ENCODE measurements around the gene TNNI2. TPM values are rescaled to one million over a fixed set of nuclear protein-coding genes. Genes with fewer than 3 reads are reported as not detected.

Gene TNNI2
- total and polyA plus RNA-seq, 12 donors, result 0.55 to 21.8 (median 2.4) TPM; not detected in 3

DNA sequence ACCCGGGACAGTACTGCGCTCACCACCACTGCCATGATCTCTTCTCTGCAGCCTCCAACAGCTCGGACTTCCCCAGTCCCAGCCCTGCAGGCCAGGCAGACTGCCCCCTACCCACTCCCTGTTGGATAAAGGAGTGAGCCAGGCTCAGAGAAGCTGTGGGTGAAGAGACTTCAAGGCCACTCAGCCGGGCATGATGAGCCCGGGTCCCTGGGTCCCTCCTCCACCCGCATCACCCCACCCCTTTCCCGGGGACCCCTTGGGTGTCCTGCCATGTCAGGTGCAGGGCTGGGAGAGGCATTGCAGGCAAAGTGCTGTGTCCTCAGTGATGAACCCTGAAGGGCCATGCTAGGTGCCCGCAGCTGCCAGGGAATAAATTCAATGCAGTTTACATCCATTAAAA is 28.6 kb downstream of the TNNI2 start:
- intact Hi-C loops (cut with DNase I), result no loop called here
- Histone ChIP-seq H3K4me3 (peak overlapping the region in 1 of 4 donors; percentile 60), H3K9me3 (replicated peaks in 1 of 3) (no peaks in the 10 kb centered on the region), H3K36me3 (replicated peaks in 1 of 2) (no peaks in the 10 kb centered on the region), H3K4me1 (replicated peaks in 1 of 2) (peaks cover 39 to 66% of the 10 kb centered on the region in 2 donors), H3K27me3 (no peaks in the 10 kb centered on the region), H3K27ac (peak overlapping the region in 4 of 5 donors; percentile 84 to 97 (median 90))
- DNase-seq, result peak in 3 of 7 donors; percentile 46 to 62 (median 61)
- 17 to 44% (median 37%) methylated on average over 3 to 8 of the region's 8 CpGs for WGBS, 4 donors
- TF ChIP-seq, protein P1, sequence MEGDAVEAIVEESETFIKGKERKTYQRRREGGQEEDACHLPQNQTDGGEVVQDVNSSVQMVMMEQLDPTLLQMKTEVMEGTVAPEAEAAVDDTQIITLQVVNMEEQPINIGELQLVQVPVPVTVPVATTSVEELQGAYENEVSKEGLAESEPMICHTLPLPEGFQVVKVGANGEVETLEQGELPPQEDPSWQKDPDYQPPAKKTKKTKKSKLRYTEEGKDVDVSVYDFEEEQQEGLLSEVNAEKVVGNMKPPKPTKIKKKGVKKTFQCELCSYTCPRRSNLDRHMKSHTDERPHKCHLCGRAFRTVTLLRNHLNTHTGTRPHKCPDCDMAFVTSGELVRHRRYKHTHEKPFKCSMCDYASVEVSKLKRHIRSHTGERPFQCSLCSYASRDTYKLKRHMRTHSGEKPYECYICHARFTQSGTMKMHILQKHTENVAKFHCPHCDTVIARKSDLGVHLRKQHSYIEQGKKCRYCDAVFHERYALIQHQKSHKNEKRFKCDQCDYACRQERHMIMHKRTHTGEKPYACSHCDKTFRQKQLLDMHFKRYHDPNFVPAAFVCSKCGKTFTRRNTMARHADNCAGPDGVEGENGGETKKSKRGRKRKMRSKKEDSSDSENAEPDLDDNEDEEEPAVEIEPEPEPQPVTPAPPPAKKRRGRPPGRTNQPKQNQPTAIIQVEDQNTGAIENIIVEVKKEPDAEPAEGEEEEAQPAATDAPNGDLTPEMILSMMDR (IDR thresholded peaks at IDR 0.05), result no peak
- TF ChIP-seq POLR2A (IDR thresholded peaks at IDR 0.05), result no peak

DNA sequence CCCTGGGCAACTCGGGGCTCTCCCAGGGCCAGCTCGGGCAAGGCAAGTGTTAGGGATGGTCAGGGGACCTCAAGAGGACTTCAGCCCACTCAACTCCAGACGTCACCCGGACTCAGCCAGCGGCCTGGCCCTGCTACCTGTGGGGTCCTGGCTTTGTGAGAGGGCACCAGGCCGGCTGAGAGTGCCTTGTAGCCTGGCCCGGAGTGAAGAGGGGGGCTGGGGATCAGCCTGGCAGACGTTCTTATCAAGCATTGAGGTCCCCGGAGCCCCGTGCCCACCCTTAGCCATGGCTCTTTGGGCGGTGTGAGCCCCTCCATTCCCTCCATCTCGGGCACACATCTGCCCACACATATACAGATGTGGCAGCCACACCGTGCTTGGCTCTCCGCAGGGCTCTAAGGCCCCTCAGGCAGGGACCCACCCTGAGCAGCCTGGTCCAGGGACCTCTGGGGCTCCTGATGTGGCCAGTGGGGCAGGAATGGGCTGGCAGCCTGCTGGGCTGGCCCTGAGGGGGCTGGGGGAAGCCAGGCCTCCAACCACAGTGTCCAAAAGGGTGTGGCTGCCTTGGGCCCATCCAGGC is 29.4 kb downstream of the TNNI2 start:
- Histone ChIP-seq H3K9me3 (replicated peaks in 1 of 3) (no peaks in the 10 kb centered on the region), H3K4me3 (peak overlapping the region in 2 of 4 donors; percentile 32 to 60), H3K27ac (peak overlapping the region; percentile 71 to 97 (median 88)), H3K4me1 (replicated peaks in 1 of 2) (peaks cover 32 to 61% of the 10 kb centered on the region in 2 donors), H3K27me3 (no peaks in the 10 kb centered on the region), H3K36me3 (replicated peaks in 1 of 2) (no peaks in the 10 kb centered on the region)
- WGBS, 4 donors, result 43 to 69% (median 50%) methylated on average over 9 to 14 of the region's 14 CpGs
- TF ChIP-seq POLR2A (IDR thresholded peaks at IDR 0.05), result peak in 1 of 2 donors; percentile 45
- TF ChIP-seq, protein P1 (IDR thresholded peaks at IDR 0.05), result no peak
- peak in 2 of 7 donors; percentile 50 to 52 for DNase-seq
- intact Hi-C loops (cut with DNase I), result no loop called here

DNA sequence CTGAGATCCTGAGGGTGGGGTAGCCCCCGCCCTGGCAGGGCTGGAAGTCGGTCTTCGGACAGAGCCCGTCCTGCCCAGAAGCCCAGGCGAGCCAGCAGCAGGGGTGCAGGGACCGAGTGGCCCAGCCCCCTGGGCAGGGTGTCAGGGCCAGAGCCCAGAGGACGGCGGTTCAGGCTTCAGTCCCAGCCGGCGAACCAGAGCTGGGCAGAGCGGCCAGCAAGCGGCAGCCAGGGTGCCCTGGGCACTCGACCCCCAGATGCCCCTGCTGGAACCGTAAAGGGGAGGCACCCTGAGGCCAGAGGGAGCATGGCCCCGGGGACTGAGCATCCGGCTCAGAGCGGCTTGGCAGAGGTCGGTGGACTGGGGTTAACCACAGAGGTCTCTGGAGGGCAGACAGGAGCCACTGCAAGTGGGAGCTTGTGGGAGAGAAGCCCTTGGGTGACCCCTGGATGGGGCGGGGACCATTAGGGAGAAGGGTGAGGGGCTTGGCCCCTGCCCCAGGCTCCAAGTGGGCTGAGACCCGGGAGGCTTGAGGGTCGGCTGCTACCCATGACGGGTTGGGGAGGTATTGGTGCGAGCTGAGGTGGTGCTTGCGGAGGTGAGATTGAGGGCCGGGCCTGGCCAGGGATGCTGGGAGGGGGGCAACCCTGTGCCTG is 30.0 kb downstream of the TNNI2 start:
- peak overlapping the region; percentile 71 to 97 (median 88) for H3K27ac ChIP-seq
- WGBS, 4 donors, result 34 to 55% (median 43%) methylated on average over 9 to 25 of the region's 25 CpGs
- intact Hi-C loops (cut with DNase I), result no loop called here

More for the DNA sequence above, 30.0 kb downstream of the TNNI2 start:
- H3K36me3 ChIP-seq (replicated peaks in 1 of 2), result no peaks in the 10 kb centered on the region
- peaks cover 26 to 59% of the 10 kb centered on the region in 2 donors for H3K4me1 ChIP-seq (replicated peaks in 1 of 2)
- H3K4me3 ChIP-seq, result peak overlapping the region in 3 of 4 donors; percentile 32 to 81 (median 60)
- TF ChIP-seq, protein P1 (IDR thresholded peaks at IDR 0.05), result no peak
- TF ChIP-seq POLR2A (IDR thresholded peaks at IDR 0.05), result peak; percentile 23 to 88
- no peaks in the 10 kb centered on the region for H3K27me3 ChIP-seq
- DNase-seq, result peak in 6 of 7 donors; percentile 82 to 90 (median 86)
- no peaks in the 10 kb centered on the region for H3K9me3 ChIP-seq (replicated peaks in 1 of 3)
